WTC11 (cell line): ENCODE measurements around the gene SNRNP70. TPM values are rescaled to one million over a fixed set of nuclear protein-coding genes. Genes with fewer than 3 reads are reported as not detected.

ENCODE experiments used
- ATAC-seq: fragments of 200-7000 bp; cut with Tn5 transposase; 2 replicates; pipeline ENCODE4 v1.10.0; 2021; ENCODE audit warnings: mild to moderate bottlenecking, moderate library complexity
- CTCF ChIA-PET: fragments of 300-600 bp; sonication (Branson Sonifier 250); formaldehyde crosslinking; loops from one replicate; lab custom pipeline; 2021; ENCODE audit warnings: antibody characterized with exemption; lab: Charles Lee
- POLR2A ChIA-PET: fragments of 350-600 bp; sonication (Branson Sonifier 250); formaldehyde crosslinking; loops from one replicate; lab custom pipeline; 2021; ENCODE audit warnings: antibody characterized with exemption; lab: Charles Lee
- DNase-seq: peaks from one replicate; pipeline ENCODE4 v3.0.0; 2021; ENCODE audit warnings: low spot score
- H3K27ac Mint-ChIP-seq: 2 replicates; pipeline ENCODE4 v1.8.0; 2021; ENCODE audit warnings: mixed read lengths
- H3K27me3 Mint-ChIP-seq: 2 replicates; pipeline ENCODE4 v1.8.0; 2021; ENCODE audit warnings: low read depth, mild to moderate bottlenecking, moderate library complexity, mixed read lengths
- H3K36me3 Mint-ChIP-seq: 2 replicates; pipeline ENCODE4 v1.8.0; 2021; ENCODE audit warnings: mixed read lengths
- H3K4me1 Mint-ChIP-seq: 2 replicates; pipeline ENCODE4 v1.8.0; 2022; ENCODE audit warnings: mixed read lengths
- H3K4me3 Mint-ChIP-seq: 2 replicates; pipeline ENCODE4 v1.8.0; 2021; ENCODE audit warnings: mild to moderate bottlenecking, moderate library complexity, mixed read lengths
- H3K9me3 Mint-ChIP-seq: 2 replicates; pipeline ENCODE4 v1.8.0; 2021; ENCODE audit warnings: mixed read lengths
- ATF1 ChIP-seq: sonication (generic); formaldehyde crosslinking; IDR thresholded peaks from 2 replicates; pipeline ENCODE4 v1.8.1; 2023; ENCODE audit warnings: mild to moderate bottlenecking, moderate library complexity, missing genetic modification reagents
- CBFB ChIP-seq: sonication (generic); formaldehyde crosslinking; IDR thresholded peaks from 2 replicates; pipeline ENCODE4 v1.8.1; 2022; ENCODE audit warnings: mild to moderate bottlenecking, low read depth, missing genetic modification reagents
- ELF4 ChIP-seq: sonication (generic); formaldehyde crosslinking; IDR thresholded peaks from 2 replicates; pipeline ENCODE4 v1.8.1; 2022; ENCODE audit warnings: low read depth, mild to moderate bottlenecking, moderate library complexity, missing genetic modification reagents
- ESRRA ChIP-seq: sonication (generic); formaldehyde crosslinking; IDR thresholded peaks from 2 replicates; pipeline ENCODE4 v1.8.1; 2022; ENCODE audit warnings: mild to moderate bottlenecking, missing genetic modification reagents, borderline replicate concordance
- GTF2I ChIP-seq: fragments of 250-450 bp; sonication (Bioruptor Pico); conservative IDR thresholded peaks from 2 replicates; pipeline ENCODE4 v1.4.0; 2021; ENCODE audit warnings: mild to moderate bottlenecking
- NFATC4 ChIP-seq: fragments of 250-450 bp; sonication (Bioruptor Pico); IDR thresholded peaks from 2 replicates; pipeline ENCODE4 v1.9.0; 2021; ENCODE audit warnings: mild to moderate bottlenecking
- NFYB ChIP-seq: sonication (generic); formaldehyde crosslinking; conservative IDR thresholded peaks from 2 replicates; pipeline ENCODE4 v1.8.0; 2022; ENCODE audit warnings: low read depth, missing genetic modification reagents
- OVOL2 ChIP-seq: fragments of 250-450 bp; sonication (Bioruptor Pico); IDR thresholded peaks from 2 replicates; pipeline ENCODE4 v1.9.0; 2021; ENCODE audit warnings: mild to moderate bottlenecking, borderline replicate concordance
- SP1 ChIP-seq: sonication (generic); formaldehyde crosslinking; conservative IDR thresholded peaks from 2 replicates; pipeline ENCODE4 v1.8.1; 2022; ENCODE audit warnings: missing genetic modification reagents
- TCF7 ChIP-seq: sonication (generic); formaldehyde crosslinking; IDR thresholded peaks from 2 replicates; pipeline ENCODE4 v1.8.0; 2022; ENCODE audit warnings: mild to moderate bottlenecking, low read depth, missing genetic modification reagents, moderate library complexity
- ZNF232 ChIP-seq: sonication (generic); formaldehyde crosslinking; IDR thresholded peaks from 2 replicates; pipeline ENCODE4 v1.8.0; 2022; ENCODE audit warnings: mild to moderate bottlenecking, missing genetic modification reagents
- ZNF416 ChIP-seq: fragments of 250-450 bp; sonication (Bioruptor Pico); IDR thresholded peaks from 2 replicates; pipeline ENCODE4 v1.9.0; 2021; ENCODE audit warnings: mild to moderate bottlenecking, inconsistent platforms
- total RNA-seq: library from RNA; stranded (reverse); gene quantifications from 3 replicates; pipeline ENCODE4 v1.2.3, GENCODE V29; 2021
- TF ChIP-seq, protein P1 (sequence below): sonication (generic); formaldehyde crosslinking; IDR thresholded peaks from 2 replicates; pipeline ENCODE4 v1.8.1; 2022; ENCODE audit warnings: mild to moderate bottlenecking, missing genetic modification reagents, moderate library complexity, borderline replicate concordance
- TF ChIP-seq, protein P2 (sequence below): sonication (generic); formaldehyde crosslinking; IDR thresholded peaks from 2 replicates; pipeline ENCODE4 v1.8.0; 2023; ENCODE audit warnings: missing genetic modification reagents, mild to moderate bottlenecking, borderline replicate concordance
- TF ChIP-seq, protein P3 (sequence below): sonication (generic); formaldehyde crosslinking; IDR thresholded peaks from 2 replicates; pipeline ENCODE4 v1.8.1; 2022; ENCODE audit warnings: missing genetic modification reagents, borderline replicate concordance

The SNRNP70 gene
- total RNA-seq, 1 experiment from 2014 or later, result 266 TPM

DNA sequence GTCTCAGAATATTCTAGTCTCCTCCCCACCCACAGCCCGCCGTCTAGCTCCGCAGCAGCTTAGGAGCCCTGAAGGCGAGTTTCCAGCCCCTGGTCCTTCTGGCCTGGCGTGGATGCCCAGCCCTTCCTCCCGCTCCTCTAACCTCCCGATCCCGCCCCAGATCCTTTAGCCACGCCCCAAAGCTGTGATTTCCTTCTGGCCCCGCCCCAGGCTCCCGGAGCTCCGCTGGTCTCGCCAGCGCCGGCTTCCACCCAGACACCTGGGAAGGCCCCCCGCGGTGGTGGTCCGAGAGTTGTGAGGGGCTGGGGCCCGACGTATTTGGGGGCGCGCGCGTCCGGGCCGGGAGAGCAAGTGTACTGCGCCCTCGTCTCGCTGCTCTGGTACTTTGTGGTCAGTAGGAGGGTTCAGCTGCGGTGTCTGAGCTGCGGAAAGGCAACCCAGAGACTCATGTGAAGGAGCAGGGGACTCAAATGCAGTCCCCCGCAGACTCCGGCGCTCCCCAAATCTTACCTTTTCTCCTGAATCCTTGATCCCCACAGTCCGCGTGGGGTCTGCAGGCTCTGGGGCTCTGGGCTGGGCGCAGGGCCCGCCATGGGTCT is 27.5 kb upstream of the SNRNP70 start, which contains the start of gene CGB7:
TSS of gene CGB7 (minus strand) at position 114 of the 599 bp plus-strand sequence. CDS start 2,374 bp downstream, outside the sequence.
- no peak within 1 kb of the TSS for H3K27ac Mint-ChIP-seq
- ChIA-PET CTCF (interaction anchor here (0.6 to 3.5 kb wide), 16 partner anchors 7 to 489 kb away, joined by 3 to 33 read pairs (median 6); partner anchors contain the start of genes CGB2, GYS1, KCNA7 and NTF4), POLR2A (interaction anchor here (1.1 to 1.2 kb wide), 2 partner anchors 9 to 40 kb away, joined by 3 to 4 read pairs; no protein-coding TSS in a partner anchor)

DNA sequence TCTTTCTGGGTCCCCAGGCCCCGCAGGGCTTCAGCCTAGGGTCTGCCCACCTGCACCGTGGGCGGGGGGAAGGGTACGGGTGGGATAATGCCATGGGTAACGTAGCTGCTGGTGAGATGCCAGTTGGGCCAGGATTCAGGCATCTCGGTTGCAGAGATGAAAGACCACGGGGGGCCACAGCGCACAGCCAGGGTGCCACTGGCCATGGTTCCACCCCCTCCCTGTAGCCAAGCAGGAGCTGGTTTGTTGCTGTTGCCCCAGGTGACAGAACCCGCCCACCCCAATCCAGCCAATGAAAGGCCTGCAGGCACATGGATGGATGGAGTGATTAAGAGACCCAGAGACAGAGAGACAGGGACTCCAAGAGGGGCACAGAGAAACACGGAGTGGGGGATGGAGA is 26.7 kb upstream of the SNRNP70 start:
- H3K9me3 Mint-ChIP-seq, result no peaks in the 10 kb centered on the region
- TF ChIP-seq NFYB, result peak; percentile 54
- TF ChIP-seq TCF7 (CRISPR knock-in tag), result no peak
- no peak for TF ChIP-seq ZNF232
- no peak for TF ChIP-seq OVOL2
- TF ChIP-seq, all 79 proteins: peak for 1
- CTCF ChIA-PET, result interaction anchor here (0.9 to 3.5 kb wide), 6 partner anchors 27 to 155 kb away, joined by 3 to 29 read pairs (median 12); partner anchors contain the start of genes CGB2, GYS1 and RUVBL2
- POLR2A ChIA-PET, result no interaction called here
- Mint-ChIP-seq H3K27me3 (peaks cover 84% of the 10 kb centered on the region), H3K36me3 (no peaks in the 10 kb centered on the region), H3K27ac (no peak overlapping the region), H3K4me3 (peak overlapping the region; percentile 71), H3K4me1 (peaks cover 18% of the 10 kb centered on the region)
- ATAC-seq (no peak; the same call in 1 of the 2 replicates), DNase-seq (peak; percentile 52)

More for the DNA sequence above, 27.5 kb upstream of the SNRNP70 start, which contains the start of gene CGB7:
- peaks cover 81% of the 10 kb centered on the region for H3K27me3 Mint-ChIP-seq
- peak within 1 kb of the TSS; percentile 71 for H3K4me3 Mint-ChIP-seq
- TF ChIP-seq, protein P1, sequence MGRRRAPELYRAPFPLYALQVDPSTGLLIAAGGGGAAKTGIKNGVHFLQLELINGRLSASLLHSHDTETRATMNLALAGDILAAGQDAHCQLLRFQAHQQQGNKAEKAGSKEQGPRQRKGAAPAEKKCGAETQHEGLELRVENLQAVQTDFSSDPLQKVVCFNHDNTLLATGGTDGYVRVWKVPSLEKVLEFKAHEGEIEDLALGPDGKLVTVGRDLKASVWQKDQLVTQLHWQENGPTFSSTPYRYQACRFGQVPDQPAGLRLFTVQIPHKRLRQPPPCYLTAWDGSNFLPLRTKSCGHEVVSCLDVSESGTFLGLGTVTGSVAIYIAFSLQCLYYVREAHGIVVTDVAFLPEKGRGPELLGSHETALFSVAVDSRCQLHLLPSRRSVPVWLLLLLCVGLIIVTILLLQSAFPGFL, result no peak
- 0 out of 2 replicates have a peak, but pooled peaks have one; percentile 43 for TF ChIP-seq SP1 (CRISPR knock-in tag)
- peak; percentile 57 for ATAC-seq
- peak; percentile 86 for DNase-seq
- no peaks in the 10 kb centered on the region for H3K9me3 Mint-ChIP-seq
- peaks cover 14% of the 10 kb centered on the region for H3K4me1 Mint-ChIP-seq
- H3K36me3 Mint-ChIP-seq, result no peaks in the 10 kb centered on the region

DNA sequence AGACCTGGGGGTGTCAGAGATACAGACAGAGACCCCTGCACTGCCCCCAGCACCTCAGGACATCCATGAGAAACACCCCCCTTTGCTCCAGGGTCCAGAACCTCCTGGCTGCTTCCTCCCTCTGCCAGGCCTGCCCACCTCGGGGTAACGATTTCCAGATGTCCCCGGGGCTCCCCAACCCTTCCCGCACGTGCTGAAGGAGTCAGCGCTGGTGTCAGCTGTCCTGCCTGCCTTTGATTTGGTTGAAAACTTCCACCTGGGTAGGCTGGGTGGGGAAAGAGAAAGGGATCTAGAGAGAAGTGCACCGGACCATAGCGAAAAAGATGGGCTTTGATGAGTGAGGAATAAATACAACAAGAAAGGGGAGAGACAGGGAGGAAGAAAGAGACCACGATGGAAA is 26.2 kb upstream of the SNRNP70 start:
- no peaks in the 10 kb centered on the region for H3K36me3 Mint-ChIP-seq
- H3K4me1 Mint-ChIP-seq, result peaks cover 23% of the 10 kb centered on the region
- DNase-seq (no peak), ATAC-seq (no peak)
- TF ChIP-seq ZNF416 (CRISPR knock-in tag) (no peak), NFATC4 (CRISPR knock-in tag) (no peak), ATF1 (CRISPR knock-in tag) (no peak), TCF7 (CRISPR knock-in tag) (no peak), ESRRA (no peak), ELF4 (CRISPR knock-in tag) (no peak), GTF2I (CRISPR knock-in tag) (no peak), CBFB (CRISPR knock-in tag) (no peak)
- TF ChIP-seq, protein P2, sequence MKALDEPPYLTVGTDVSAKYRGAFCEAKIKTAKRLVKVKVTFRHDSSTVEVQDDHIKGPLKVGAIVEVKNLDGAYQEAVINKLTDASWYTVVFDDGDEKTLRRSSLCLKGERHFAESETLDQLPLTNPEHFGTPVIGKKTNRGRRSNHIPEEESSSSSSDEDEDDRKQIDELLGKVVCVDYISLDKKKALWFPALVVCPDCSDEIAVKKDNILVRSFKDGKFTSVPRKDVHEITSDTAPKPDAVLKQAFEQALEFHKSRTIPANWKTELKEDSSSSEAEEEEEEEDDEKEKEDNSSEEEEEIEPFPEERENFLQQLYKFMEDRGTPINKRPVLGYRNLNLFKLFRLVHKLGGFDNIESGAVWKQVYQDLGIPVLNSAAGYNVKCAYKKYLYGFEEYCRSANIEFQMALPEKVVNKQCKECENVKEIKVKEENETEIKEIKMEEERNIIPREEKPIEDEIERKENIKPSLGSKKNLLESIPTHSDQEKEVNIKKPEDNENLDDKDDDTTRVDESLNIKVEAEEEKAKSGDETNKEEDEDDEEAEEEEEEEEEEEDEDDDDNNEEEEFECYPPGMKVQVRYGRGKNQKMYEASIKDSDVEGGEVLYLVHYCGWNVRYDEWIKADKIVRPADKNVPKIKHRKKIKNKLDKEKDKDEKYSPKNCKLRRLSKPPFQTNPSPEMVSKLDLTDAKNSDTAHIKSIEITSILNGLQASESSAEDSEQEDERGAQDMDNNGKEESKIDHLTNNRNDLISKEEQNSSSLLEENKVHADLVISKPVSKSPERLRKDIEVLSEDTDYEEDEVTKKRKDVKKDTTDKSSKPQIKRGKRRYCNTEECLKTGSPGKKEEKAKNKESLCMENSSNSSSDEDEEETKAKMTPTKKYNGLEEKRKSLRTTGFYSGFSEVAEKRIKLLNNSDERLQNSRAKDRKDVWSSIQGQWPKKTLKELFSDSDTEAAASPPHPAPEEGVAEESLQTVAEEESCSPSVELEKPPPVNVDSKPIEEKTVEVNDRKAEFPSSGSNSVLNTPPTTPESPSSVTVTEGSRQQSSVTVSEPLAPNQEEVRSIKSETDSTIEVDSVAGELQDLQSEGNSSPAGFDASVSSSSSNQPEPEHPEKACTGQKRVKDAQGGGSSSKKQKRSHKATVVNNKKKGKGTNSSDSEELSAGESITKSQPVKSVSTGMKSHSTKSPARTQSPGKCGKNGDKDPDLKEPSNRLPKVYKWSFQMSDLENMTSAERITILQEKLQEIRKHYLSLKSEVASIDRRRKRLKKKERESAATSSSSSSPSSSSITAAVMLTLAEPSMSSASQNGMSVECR (CRISPR knock-in tag), result no peak
- TF ChIP-seq, protein P3, sequence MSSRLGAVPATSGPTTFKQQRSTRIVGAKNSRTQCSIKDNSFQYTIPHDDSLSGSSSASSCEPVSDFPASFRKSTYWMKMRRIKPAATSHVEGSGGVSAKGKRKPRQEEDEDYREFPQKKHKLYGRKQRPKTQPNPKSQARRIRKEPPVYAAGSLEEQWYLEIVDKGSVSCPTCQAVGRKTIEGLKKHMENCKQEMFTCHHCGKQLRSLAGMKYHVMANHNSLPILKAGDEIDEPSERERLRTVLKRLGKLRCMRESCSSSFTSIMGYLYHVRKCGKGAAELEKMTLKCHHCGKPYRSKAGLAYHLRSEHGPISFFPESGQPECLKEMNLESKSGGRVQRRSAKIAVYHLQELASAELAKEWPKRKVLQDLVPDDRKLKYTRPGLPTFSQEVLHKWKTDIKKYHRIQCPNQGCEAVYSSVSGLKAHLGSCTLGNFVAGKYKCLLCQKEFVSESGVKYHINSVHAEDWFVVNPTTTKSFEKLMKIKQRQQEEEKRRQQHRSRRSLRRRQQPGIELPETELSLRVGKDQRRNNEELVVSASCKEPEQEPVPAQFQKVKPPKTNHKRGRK (CRISPR knock-in tag), result no peak
- peaks cover 83% of the 10 kb centered on the region for H3K27me3 Mint-ChIP-seq
- no peak overlapping the region for H3K4me3 Mint-ChIP-seq
- ChIA-PET CTCF (interaction anchor here (1.2 to 1.9 kb wide), 3 partner anchors 27 to 155 kb away, joined by 3 to 23 read pairs (median 3); partner anchors contain the start of genes CGB2, GYS1 and RUVBL2), POLR2A (no interaction called here)
- no peaks in the 10 kb centered on the region for H3K9me3 Mint-ChIP-seq
- H3K27ac Mint-ChIP-seq, result no peak overlapping the region
